Activated T-cell treated with anti-CD3 and anti-CD28 coated beads for 1 hour (primary cell): ENCODE results near the gene ARFGAP1.
"Not testable (repeated sequence)": the region's sequence is repeated elsewhere in the genome, so short reads cannot be mapped to it uniquely, and the experiment has no call there.

Experiments
- DNase-seq: peaks from one replicate; pipeline ENCODE4 v3.0.0-alpha.2; 2020; ENCODE audit warnings: low read depth

Gene ARFGAP1

GRCh38 chr20:63290677-63291472 is 18.3 kb downstream of the ARFGAP1 start:
- peak; percentile 52 for DNase-seq

- no peak for DNase-seq
Measured at GRCh38 chr20:63291811-63292210, 19.2 kb downstream of the ARFGAP1 start.

DNA sequence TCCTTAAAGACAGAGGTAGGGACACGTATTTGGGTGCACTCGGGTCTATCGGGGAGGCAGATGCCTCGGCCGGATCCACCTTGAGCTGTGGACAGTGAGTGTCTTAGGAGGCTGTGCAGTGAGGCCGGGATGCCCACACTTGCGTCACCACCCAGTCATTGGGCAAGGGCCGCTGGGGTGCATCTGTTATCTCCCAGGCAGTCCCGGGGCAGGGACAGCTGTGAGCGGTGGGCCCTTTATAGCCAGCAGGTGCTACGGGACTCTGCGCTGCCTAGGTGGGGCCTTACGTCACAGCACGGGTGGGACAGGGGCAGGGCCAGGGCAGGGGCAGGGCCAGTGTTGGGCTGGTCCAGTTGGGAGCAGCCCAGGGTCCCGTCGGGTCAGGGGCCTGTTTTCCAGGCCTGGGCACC is 19.7 kb downstream of the ARFGAP1 start:
- no peak for DNase-seq

DNA sequence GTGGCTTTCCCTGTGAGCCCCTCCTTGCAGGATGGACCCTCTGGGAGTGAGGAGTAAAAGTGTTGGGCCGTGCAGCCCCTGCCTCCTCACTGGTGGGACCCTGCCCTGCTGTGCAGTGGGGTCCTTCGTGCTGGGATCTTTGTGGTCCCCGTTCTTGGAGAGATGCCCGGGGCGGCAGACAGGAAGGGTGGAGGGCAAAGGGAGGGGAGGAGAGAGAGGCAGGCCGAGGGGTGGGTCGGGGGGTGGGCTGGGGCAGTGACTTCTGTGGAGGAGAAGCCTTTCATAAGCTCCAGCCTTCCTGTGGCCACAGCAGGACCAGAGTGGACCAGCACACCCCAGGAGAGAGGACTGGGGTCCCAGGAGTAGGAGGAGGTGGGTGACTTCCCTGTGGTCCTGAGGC is 20.3 kb downstream of the ARFGAP1 start, which contains the start of gene COL20A1:
TSS of gene COL20A1 (plus strand) at position 283 of the 400 bp plus-strand sequence. CDS start 1,922 bp downstream, outside the sequence.
- DNase-seq = no peak

GRCh38 chr20:63293456-63293855 is 20.8 kb downstream of the ARFGAP1 start:
- no peak for DNase-seq

DNA sequence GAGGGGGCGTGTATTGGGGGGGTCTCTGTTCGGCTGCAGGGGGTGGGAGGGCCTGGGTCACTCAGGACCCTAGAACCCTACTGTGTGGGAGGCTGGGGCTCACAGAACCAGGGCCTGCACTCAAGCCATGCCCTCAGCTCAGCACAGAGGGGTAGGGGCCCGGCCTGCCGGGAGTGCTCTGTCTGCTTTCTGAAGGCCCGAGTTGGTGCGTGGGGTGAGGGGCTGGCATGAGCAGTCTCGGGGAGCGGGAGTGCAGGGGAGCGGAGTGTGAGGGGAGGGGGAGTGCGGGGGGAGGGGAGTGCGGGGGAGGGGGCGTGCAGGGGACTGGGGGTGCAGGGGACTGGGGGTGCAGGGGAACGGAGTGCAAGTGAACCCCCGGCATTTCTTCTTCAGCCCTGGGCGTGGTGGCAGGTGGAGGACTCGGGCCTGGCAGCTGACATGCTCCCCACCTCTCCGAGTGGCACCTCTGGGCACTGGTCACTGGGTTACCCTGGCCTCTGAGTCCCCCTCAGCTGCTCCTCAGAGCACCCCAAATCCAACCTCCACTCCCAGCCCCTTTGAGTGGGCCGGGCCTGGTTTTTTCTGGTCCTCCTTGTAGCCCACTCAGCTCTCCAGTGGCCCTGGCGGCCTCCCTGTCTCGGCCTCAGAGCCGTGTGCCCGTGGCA is 21.4 kb downstream of the ARFGAP1 start:
- DNase-seq = no peak

DNA sequence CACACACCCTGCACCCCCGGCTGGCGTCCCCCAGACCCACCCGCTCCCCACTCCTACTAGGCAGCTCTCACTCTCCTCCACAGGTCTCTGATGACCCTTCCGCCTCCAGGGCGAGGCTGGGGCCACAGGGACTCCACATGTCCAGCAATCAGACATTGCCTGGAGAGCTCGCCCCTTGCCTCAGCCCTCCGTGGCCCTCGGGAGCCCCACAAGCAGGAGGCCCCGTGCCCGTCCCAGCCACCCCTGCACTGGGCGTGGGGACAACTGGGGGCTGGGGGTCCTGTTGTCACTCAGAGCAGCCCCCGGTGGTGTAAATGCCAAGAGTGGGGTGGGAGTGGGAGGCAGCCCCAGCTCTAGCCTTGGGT is 21.9 kb downstream of the ARFGAP1 start:
- no peak for DNase-seq

- DNase-seq = no peak
Measured at GRCh38 chr20:63295018-63295417, 22.4 kb downstream of the ARFGAP1 start.

DNA sequence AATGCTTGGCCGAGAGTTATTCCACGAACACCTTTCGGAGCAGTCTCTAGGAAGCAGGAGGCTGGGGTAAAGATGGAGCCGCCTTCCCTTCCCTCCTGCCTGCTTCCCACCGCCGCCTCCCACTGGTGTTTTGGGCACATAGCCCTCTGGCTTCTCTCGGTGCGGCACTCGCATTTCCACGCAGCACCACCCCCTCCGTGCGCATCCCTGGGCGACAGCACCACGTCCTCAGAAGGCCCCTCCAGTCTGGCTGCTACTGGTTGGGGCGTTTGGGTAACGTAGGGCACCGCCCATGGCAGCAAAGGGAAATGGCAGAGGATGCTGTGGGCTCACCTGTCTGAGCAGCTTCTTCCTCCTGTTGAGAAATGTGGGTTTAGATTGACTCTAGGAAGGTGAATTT is 22.8 kb downstream of the ARFGAP1 start:
- DNase-seq = no peak

DNA sequence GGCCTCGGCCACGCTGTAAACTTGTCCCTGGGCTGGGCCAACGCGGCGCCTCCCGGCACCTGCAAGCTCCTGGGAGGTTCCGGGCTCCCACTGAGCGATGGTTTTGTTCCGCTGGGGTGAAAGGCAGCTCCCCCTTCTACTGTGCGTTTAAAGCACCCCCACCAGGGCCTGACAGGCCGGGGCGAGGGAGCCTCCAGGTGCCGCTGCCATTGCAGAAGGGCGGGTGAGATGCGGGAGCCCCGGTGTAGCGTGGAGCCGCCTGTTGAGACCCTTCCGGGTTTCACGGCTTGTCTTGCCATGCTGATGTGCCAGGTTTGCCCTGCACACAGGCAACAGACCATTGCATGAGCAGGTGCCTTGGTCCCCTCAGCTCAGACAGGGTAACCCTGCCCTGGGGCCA is 23.2 kb downstream of the ARFGAP1 start:
- no peak for DNase-seq

- DNase-seq = no peak
Measured at GRCh38 chr20:63296531-63297299, 24.1 kb downstream of the ARFGAP1 start.

DNA sequence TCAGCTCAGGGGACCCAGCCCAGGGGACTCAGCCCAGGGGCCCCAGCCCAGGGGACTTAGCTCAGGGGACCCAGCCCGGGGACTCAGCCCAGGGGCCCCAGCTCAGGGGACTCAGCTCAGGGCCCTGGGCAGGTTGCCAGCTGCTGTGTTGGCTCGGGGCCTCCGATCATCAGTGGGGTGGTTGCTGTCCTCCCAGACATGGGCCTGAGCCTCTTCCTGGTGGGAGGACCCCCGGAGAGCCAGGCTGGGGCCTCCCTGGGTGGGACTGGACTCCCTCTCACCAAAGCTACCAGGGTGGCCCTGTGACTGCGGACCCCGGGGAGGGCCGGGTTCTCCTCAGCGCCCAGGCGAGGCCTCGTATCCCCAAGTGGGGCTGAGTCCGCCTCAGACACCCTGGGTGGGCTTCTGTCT is 24.8 kb downstream of the ARFGAP1 start:
- DNase-seq = no peak

DNA sequence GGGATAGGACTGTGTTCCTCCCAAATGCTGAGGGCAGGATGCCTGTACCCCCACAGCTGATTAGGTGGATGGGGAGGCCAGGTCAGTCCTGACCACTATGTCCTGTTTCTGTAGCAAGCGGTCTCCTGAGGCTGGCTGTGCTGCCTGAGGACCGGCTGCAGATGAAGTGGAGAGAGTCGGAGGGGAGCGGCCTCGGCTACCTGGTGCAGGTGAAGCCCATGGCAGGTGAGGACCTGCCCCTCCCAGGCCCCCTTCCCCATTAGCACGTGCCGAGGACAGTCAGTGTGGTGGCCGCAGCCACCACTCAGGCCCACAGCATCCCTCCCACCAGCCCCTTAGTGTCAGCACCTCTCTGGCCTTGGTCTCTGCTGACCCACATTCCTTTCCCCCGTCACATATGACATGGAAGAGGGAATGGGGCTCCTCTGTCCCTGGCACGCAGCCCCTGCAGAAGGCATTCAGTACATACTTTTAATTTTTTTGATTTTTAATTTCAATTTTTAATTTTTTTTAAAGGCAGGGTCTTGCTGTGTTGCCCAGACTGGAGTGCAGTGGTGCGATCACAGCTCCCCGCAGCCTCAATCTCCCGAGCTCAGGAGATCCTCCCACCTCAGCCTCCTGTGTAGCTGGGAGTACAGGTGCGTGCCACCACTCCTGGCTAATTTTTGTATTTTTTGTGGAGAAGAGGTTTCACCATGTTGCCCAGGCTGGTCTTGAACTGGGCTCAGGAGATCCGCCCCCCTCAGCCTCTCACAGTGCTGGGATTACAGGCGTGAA is 25.4 kb downstream of the ARFGAP1 start:
- DNase-seq = no peak

DNA sequence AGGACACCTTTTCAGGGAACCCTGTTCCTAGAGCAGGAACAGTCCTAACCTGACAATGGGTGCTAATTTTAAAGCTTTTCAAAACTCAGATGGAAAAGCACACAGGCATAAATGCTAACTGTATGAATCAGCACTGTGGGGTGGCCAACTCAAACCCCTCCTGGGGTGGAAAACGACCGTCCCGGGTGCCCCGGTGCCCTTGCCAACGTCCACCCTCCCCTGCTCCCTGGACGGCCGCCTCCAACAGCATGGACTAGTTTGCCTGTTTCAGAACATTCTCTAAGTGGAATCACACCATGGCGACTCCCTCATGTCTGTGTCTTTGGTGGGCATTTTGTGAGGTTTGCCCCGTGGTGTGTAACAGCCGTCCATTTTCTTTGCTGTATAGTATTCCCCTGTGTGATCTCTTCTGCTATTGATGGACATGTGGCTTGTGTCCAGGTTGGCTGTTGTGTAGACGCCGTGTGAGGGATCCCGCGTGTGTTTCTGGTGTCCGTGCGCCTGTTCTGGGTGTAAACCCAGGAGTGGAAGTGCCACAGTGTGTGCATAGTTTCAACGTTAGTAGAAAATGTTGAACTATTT is 26.2 kb downstream of the ARFGAP1 start:
- no peak for DNase-seq

DNA sequence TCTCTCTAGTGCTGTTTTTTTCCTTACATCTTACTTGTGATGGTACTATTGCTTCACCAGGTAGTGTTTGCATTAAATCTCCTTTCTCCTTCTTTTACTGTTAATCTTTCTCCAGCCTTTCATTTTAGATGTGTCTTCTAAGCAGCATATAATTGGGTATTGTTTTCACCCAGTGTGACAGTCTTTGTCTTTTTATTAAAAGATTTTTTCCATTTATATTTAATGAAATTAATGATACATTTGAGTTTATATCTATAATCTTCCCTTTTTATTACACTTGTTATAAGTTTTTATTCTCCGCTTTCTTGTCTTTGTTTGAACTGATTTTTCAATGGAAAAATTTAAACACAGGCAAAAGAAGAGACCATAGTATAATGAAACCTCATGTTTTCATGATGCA is 29.1 kb downstream of the ARFGAP1 start:
- no peak for DNase-seq

DNA sequence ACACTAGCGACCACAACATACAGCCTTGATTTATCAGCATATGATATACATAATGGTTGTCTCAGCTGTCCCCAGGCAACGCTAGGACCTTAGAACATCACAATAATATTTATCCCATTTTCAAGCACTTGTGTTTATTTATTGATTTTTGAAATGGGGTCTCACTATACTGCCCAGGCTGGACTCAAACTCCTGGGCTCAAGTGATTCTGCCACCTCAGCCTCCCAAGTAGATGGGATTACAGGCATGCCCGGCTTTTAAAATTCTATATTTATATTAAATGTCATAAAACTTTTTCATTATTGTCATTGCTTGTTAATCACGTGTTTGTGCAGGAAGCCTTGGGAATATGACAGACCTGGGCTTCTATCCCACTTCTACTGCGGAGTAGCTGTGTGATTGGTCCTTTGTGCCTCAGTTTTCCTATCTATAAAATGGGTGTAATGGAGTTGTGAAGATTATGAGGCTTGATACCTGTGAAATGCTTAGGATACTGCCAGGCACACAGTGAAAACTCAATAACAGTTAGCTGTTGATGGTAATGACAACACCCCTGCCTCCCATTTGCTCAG is 30.6 kb downstream of the ARFGAP1 start:
- DNase-seq = no peak

DNA sequence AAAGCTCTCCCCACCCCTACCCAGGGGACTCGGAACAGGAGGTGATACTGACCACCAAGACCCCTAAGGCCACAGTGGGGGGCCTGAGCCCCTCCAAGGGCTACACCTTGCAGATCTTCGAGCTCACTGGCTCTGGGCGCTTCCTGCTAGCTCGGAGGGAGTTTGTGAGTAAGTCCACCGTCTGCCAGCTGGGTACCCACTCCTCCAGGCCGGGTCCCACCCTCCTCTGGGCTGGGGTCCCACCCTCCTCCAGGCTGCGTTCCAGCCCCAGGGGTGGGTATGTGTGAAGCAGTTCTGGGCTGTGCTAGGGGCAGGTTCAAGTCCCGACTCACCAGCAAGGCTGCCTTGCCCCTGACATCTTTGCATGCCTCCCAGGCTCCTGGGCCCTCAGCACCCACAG is 32.8 kb downstream of the ARFGAP1 start:
- no peak for DNase-seq

DNA sequence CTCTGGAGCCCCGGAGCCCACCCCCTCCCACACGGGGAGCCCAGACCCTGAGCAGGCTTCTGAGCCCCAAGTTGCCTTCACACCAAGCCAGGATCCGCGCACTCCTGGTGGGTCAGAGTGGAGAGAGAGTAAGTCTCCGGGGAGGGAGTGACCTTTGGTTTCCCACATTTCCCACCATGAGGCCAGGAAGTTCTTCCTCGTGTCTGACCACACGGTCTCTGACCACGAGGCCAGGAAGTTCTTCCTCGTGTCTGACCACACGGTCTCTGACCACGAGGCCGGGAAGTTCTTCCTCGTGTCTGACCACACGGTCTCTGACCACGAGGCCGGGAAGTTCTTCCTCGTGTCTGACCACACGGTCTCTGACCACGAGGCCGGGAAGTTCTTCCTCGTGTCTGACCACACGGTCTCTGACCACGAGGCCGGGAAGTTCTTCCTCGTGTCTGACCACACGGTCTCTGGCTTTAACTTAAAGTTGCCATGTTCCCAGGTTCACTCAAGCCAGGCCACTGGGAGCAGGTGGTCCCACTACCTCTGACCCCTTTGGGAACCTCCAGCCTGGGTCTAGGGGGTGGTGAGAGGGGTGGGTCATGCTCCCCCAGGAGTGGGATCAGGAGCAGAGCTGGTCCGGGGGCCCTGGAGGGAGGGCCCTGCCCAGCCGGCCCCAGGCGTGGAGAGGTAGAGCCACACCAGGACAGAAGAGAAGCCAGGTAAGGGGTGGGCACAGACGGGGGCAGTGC is 33.5 kb downstream of the ARFGAP1 start:
- DNase-seq = not testable (repeated sequence)

DNA sequence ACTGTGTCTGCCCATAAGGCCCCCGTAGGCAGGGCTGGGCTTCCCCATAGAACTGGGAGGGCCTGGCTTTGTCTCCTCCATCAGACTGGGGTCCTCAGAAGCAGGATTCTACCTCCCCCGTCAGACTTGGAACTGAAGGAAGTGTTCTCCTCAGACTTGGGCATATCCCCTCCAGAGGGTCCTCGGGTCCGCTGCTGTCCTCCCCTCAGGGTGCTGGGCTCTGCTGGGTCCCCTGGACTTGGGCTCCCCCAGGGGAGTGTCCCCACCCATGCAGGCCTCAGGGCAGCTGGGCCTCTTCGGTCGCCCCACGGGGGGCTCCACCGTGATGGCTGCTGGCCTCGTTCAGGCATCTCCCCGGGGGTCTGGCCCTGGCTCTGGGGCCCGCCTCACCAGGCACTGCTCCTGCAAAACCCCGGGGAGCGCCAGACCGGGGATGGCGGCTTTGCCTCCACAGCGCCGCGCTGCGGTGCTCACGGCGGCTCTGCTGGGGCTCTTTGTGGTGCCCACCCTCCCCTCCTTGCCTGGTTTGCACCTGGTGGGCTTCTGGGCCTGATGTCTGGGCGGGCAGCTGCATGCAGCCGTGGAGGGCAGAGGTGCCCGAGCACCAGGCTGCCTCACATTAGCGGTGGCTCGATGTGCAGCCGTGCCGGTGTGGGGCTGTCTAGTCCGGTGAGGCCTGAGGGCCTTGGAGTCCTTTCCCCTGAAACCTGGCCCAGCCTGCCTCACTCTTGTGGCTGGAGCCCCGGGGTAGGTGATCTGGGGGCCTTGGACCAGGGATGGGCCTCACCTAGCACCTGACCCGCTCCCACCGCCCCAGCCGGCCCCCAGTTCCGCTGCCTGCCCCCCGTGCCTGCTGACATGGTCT is 34.3 kb downstream of the ARFGAP1 start:
- DNase-seq = no peak
